NAMALWA (cell line): ENCODE results near the gene CD320.
"Not testable (repeated sequence)": the region's sequence is repeated elsewhere in the genome, so short reads cannot be mapped to it uniquely, and the experiment has no call there.

ENCODE experiments used
- DNase-seq: peaks from one replicate; pipeline ENCODE4 v3.0.0-alpha.2; 2015; ENCODE audit warnings: low spot score

The CD320 gene

GRCh38 chr19:8308891-8309291, 733 bp upstream of the CD320 start:
- no peak for DNase-seq

- peak; percentile 34 for DNase-seq
These were observed 676 bp downstream of the CD320 start for GRCh38 chr19:8307400-8307964.

DNA sequence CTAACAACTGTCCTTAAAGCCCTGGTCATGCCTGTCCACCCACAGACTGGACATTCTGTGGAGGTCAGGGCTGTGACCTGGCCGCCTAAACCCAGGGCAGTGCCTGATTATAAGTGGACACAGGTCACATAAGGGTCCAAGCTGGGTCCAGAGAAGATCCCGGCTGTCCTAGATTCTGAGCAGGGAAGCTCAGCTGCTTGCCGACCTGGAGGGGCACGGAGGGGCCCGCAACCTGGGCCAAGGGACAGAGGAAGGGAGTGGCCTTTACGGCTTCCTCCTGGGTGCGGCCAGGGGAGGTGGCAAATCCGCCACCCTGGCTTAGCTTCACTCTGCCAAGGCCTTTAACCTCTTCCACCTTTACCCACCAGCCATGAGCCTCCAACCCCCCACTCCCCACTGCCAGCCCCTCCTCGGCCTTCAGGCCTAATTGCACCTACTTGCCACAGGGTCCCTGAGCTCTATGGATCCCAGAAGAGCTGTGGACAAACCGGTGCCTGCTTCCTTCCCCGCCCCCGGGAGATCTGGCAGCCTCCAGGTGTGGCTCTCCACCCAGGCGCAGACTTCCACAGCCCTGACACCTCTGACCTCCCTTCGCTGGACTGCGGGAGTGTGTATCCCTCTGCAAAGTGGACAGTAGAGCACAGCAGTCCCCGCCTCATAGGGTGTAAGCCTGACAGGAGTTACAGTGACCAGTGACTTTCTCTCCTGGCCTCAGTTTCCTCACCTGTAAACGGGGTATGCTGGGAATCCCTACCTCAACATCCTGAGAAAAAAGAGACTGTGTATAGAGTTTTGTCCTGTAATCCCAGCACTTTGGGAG, 1.7 kb downstream of the CD320 start:
- DNase-seq = no peak

DNA sequence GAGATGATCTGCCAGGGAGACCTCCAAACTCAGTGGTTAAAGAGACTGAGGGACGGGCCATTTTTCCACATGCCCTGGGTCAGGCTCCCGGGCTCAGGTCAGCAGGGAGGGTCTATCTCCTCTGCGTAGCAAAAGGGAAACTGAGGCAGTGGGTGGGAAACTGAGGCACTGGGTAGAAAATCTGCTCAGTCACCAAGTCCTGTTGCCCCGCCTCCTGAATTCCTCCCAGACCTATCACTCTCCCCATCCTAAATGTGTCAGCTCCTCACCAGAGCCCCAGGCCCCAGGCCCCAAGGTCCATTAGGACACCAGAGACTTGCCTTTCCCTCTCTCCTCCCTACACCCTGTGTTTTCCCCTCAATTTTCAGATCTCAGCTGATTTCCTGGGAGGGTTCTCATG, 2.4 kb downstream of the CD320 start:
- DNase-seq = no peak

DNA sequence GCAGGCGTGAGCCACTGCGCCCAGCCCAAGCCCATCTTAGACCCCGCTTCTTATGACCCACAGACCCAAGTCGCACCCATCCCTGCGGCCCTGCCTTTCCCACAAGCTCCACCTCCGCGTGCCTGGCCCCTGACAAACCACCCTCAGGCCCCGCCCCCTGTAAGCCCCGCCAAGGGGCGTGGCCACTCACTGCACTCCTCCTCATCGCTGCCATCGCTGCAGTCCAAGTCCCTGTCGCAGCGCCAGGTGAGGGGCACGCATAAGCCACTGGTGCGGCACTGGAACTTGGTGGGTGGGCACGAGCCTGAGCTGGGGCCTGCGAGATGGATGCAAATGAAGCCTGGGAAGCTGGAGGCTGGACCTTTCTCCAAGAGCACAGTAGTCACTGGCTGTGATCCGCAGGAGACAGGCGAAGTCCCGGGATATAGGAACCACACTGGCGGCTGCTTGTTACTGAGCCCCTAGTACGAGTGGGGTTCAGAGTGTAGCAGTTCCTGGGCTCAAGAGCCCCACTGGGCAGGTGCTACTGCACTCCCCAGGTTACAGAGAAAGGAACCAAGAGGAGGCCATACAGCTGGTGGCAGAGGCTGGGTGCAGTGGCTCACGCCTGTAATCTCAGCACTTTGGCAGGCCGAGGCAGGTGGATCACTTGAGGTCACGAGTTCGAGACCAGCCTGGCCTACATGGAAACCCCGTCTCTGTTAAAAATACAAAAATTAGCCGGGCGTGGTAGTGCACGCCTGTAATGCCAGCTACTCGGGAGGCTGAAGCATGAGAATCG, 3.1 kb downstream of the CD320 start:
- peak; percentile 49 for DNase-seq

GRCh38 chr19:8302734-8303133, 5.4 kb downstream of the CD320 start:
- DNase-seq = no peak

DNA sequence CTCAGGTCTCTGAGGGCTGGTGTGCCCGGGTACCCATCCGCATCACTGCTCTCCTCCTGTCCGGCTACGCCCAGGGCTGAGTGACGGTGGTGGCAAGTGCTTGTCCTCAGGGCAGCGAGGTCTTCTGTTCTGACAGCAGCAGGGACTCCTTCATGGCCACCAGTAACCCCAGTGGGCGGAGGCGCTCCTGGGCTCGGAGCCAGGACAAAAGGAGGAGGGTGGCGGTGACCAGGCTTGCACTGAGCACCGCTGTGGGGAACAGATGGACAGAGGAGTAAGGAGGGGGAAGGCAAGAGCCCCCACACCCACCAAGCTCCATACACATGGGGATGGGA, 5.8 kb downstream of the CD320 start:
- no peak for DNase-seq

- not testable (repeated sequence) for DNase-seq
These were observed 16.8 kb downstream of the CD320 start for GRCh38 chr19:8291337-8291736.

- not testable (repeated sequence) for DNase-seq
These were observed 31.6 kb downstream of the CD320 start for GRCh38 chr19:8276508-8276907.

- DNase-seq = no peak
These were observed 38.4 kb downstream of the CD320 start for GRCh38 chr19:8269724-8270123.

DNA sequence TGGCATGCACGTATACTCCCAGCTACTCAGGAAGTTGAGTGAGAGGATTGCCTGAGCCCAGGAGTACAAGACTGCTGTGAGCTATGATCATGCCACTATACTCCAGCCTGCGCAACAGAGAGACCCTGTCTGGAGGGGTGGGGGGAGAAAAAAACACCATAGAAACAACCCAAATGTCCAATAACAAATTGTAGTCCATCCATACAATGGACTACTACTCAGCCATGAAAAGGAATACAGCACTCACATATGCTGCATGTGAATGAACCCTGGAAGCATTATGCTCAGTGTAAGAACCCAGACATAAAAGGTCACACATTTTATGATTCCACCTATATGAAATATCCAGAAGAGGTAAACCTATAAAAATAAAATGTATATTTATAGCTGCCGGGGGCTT, 42.3 kb downstream of the CD320 start:
- DNase-seq = no peak

GRCh38 chr19:8264248-8264647, 43.9 kb downstream of the CD320 start:
- DNase-seq = not testable (repeated sequence)

GRCh38 chr19:8262431-8262830, 45.7 kb downstream of the CD320 start:
- no peak for DNase-seq

GRCh38 chr19:8261881-8262280, 46.3 kb downstream of the CD320 start:
- DNase-seq = no peak

DNA sequence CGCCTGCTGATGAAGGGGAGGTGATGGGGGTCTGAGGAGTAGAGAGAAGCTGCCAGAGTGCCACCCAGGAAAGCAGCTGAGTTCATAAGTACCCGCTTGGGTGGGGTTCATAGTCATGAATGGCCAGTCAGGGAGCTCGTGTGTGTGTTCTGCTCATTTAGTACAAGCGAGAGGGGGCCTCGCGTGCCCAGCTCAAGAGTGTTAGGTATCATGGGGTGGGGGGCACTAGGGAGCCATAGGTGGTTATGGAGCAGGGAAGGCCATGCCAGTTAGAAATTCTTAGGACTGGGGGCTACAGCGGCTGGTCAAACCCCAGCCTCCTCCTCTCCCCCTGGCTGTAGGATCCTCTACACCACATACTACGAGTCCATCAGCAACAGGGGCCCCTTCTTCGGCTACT, 46.8 kb downstream of the CD320 start:
- DNase-seq = no peak

GRCh38 chr19:8259922-8260247, 48.3 kb downstream of the CD320 start:
- no peak for DNase-seq

DNA sequence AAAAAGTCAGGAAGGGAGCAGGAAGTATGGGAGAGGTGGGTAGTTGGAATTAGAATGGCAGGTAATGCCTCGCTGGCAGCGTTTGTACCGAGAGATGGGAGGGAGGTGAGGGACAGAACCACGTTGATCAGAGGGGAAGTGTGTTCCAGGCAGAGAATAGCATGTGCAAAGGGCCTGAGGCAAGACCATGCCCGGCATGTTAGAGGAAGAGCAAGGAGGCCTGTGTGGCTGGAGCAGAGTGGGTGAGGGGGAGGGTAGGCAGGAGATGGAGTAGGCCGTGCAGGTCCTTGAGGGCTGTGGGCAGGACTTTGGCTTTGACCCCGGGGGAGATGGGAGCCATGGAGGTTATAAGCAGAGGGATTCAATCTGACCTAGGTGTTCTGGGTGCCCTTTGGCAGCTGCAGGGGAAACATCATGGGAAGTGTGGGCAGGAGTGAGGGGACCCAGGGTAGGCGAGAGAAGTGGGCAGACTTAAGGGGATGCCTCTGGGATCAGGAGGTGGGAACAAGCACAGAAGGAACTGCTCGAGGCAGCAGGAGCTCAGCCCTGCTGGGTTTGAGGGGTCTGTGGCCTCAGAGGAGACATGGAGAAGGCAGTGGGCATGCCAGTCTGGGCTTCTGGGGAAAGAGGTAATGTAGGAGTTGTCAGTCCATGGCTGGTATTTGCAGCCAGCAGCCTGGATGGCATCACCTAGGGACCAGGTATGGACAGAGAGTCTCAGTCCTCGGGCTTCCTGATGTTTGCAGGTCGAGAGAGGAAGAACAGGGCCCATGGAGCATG, 48.8 kb downstream of the CD320 start:
- no peak for DNase-seq

GRCh38 chr19:8257052-8257443, 51.1 kb downstream of the CD320 start:
- DNase-seq = no peak

DNA sequence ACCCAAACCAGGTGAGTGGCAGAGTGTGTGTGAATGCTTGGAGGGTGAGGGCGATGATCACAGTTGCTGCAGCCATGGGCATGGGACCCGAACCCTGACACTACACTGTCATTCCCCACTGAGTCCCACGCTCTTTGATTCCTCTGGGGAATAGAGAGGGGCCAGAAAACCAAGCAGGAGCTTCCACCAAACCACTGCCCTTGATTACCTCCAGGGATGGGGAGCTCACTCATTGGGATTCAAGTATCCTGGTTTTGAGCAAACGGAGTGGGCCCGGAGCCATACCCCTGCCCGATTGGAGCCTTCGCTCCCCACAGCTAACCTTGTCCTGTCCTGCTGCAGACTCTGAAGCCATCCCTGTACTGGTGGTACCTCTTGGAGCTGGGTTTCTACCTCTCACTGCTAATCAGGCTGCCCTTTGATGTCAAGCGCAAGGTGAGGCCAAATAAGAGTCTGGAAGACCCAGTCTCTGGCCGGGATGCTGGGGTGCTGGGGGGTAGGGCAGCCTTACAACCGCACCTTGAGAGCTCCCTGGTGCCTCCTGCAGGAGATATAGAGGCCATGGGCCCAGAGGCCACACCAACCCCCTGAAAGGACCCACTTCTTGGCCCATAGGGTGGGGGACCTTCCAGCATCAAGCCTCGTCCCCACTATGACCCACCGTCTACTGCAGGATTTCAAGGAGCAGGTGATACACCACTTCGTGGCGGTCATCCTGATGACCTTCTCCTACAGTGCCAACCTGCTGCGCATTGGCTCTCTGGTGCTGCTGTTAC, 51.7 kb downstream of the CD320 start:
- DNase-seq = no peak

- DNase-seq = no peak
These were observed 52.6 kb downstream of the CD320 start for GRCh38 chr19:8255426-8256125.
